SK-N-DZ (cell line): ENCODE results near the gene GPSM1.

Source experiments
- DNase-seq: peaks from one replicate; pipeline ENCODE4 v3.0.0-alpha.2; 2015; ENCODE audit warnings: low spot score

The GPSM1 gene

GRCh38 chr9:136361047-136361753, 33.9 kb downstream of the GPSM1 start:
- peak; percentile 64 for DNase-seq

- DNase-seq = peak; percentile 80
These were observed 34.6 kb downstream of the GPSM1 start for GRCh38 chr9:136361754-136362449.

- no peak for DNase-seq
These were observed 35.1 kb downstream of the GPSM1 start for GRCh38 chr9:136362450-136362784.

GRCh38 chr9:136363106-136363948, 36.0 kb downstream of the GPSM1 start, which contains the start of gene DNLZ:
Gene DNLZ (minus strand): TSS chr9:136363744. CDS start chr9:136363714, 30 bp downstream.
- peak; percentile 91 for DNase-seq

GRCh38 chr9:136363949-136364748, 36.8 kb downstream of the GPSM1 start:
- no peak for DNase-seq

- DNase-seq = peak; percentile 59
These were observed 37.8 kb downstream of the GPSM1 start for GRCh38 chr9:136364942-136365774.

- DNase-seq = no peak
These were observed 38.5 kb downstream of the GPSM1 start for GRCh38 chr9:136365775-136366222.

GRCh38 chr9:136366826-136367225, 39.5 kb downstream of the GPSM1 start:
- no peak for DNase-seq

GRCh38 chr9:136367296-136368145, 40.2 kb downstream of the GPSM1 start:
- DNase-seq = no peak

GRCh38 chr9:136368190-136368589, 40.9 kb downstream of the GPSM1 start:
- no peak for DNase-seq

GRCh38 chr9:136370037-136370436, 42.7 kb downstream of the GPSM1 start:
- no peak for DNase-seq

GRCh38 chr9:136370687-136371532, 43.6 kb downstream of the GPSM1 start:
- DNase-seq = no peak

- DNase-seq = no peak
These were observed 44.2 kb downstream of the GPSM1 start for GRCh38 chr9:136371533-136371880.

- DNase-seq = no peak
These were observed 44.7 kb downstream of the GPSM1 start for GRCh38 chr9:136372006-136372405.

GRCh38 chr9:136372561-136373299, 45.4 kb downstream of the GPSM1 start:
- peak; percentile 74 for DNase-seq

GRCh38 chr9:136373300-136374182, 46.2 kb downstream of the GPSM1 start, which contains the start of gene CARD9:
Gene CARD9 (minus strand): TSS chr9:136373669. CDS start chr9:136372078, 1,591 bp downstream.
- peak; percentile 86 for DNase-seq

GRCh38 chr9:136374183-136374575, 46.8 kb downstream of the GPSM1 start:
- no peak for DNase-seq
